IMR-90 (cell line): ENCODE results near the gene RPL31. TPM values are rescaled to one million over a fixed set of nuclear protein-coding genes. Genes with fewer than 3 reads are reported as not detected.

Experiments used
- polyA plus RNA-seq, 3 experiments: library from polyadenylated mRNA; depleted of rRNA; stranded (reverse); fragments of >200 nt; gene quantifications; 2 replicates each; pipeline ENCODE4 v1.2.3, GENCODE V29; 2012; ENCODE audit warnings: low replicate concordance in 1 of 3
- total RNA-seq: library from RNA; depleted of rRNA; stranded (reverse); fragments of >200 nt; gene quantifications from 2 replicates; pipeline ENCODE4 v1.2.3, GENCODE V29; 2012; rRNA removed

RPL31 gene
- total and polyA plus RNA-seq, 2 of the 4 experiments (the other 2 are of a cell fraction) = 358 to 2,908 TPM

Other genes with a start within 250 kb of the RPL31 start
- gene NPAS2, start 182.2 kb upstream of the RPL31 start, total RNA-seq = 5.2 and 5.6 TPM in 2 replicates
- 14.8 and 16.0 TPM in 2 replicates for gene NPAS2, start 182.2 kb upstream of the RPL31 start, polyA plus RNA-seq (2012; rRNA removed)
- gene TBC1D8, start 149.1 kb downstream of the RPL31 start, total RNA-seq = 0.83 and 1.3 TPM in 2 replicates
- gene TBC1D8, start 149.1 kb downstream of the RPL31 start, polyA plus RNA-seq (2012; rRNA removed) = 0.98 and 1.5 TPM in 2 replicates